Measurements from ENCODE around the gene COA8. TPM values are rescaled to one million over a fixed set of nuclear protein-coding genes. Genes with fewer than 3 reads are reported as not detected.
A peak's percentile ranks its signal among the peaks of the same experiment; 100 is the strongest.

Gene COA8
- total RNA-seq, 1 donor from 2014 or later: 45.1 TPM

GRCh38 chr14:103624860-103625259, 62.1 kb downstream of the COA8 start:
- Mint-ChIP-seq H3K27me3 (peaks cover 6% of the 10 kb centered on the region), H3K9me3 (ENCODE audit: low read depth) (no peaks in the 10 kb centered on the region), H3K4me1 (ENCODE audit: low read depth) (peaks cover 2% of the 10 kb centered on the region), H3K27ac (no peak overlapping the region), H3K4me3 (ENCODE audit: low read depth) (no peak overlapping the region), H3K36me3 (ENCODE audit: insufficient read depth) (no peaks in the 10 kb centered on the region)
- no peak for TF ChIP-seq CTCF (IDR thresholded peaks at IDR 0.05; ENCODE audit: unreplicated experiment)
- no peak for DNase-seq (ENCODE audit: low spot score, unreplicated experiment)

- no peak for TF ChIP-seq CTCF (IDR thresholded peaks at IDR 0.05; ENCODE audit: unreplicated experiment)
- H3K27me3 Mint-ChIP-seq: peaks cover 6% of the 10 kb centered on the region
- no peak overlapping the region for H3K27ac Mint-ChIP-seq
- no peak overlapping the region for H3K4me3 Mint-ChIP-seq (ENCODE audit: low read depth)
- no peaks in the 10 kb centered on the region for H3K9me3 Mint-ChIP-seq (ENCODE audit: low read depth)
- peaks cover 5% of the 10 kb centered on the region for H3K4me1 Mint-ChIP-seq (ENCODE audit: low read depth)
- no peak for DNase-seq (ENCODE audit: low spot score, unreplicated experiment)
- H3K36me3 Mint-ChIP-seq (ENCODE audit: insufficient read depth): no peaks in the 10 kb centered on the region
Observed at GRCh38 chr14:103625356-103626095, 62.8 kb downstream of the COA8 start.

GRCh38 chr14:103626146-103626850, 63.5 kb downstream of the COA8 start:
- Mint-ChIP-seq H3K4me3 (ENCODE audit: low read depth) (peak overlapping the region; percentile 24), H3K4me1 (ENCODE audit: low read depth) (peaks cover 8% of the 10 kb centered on the region), H3K27me3 (peaks cover 6% of the 10 kb centered on the region), H3K9me3 (ENCODE audit: low read depth) (no peaks in the 10 kb centered on the region), H3K27ac (no peak overlapping the region), H3K36me3 (ENCODE audit: insufficient read depth) (no peaks in the 10 kb centered on the region)
- no peak for DNase-seq (ENCODE audit: low spot score, unreplicated experiment)
- TF ChIP-seq CTCF (IDR thresholded peaks at IDR 0.05; ENCODE audit: unreplicated experiment): no peak

- no peak for DNase-seq (ENCODE audit: low spot score, unreplicated experiment)
- peak overlapping the region; percentile 98 for H3K27ac Mint-ChIP-seq
- no peaks in the 10 kb centered on the region for H3K9me3 Mint-ChIP-seq (ENCODE audit: low read depth)
Observed at GRCh38 chr14:103627073-103628025, 64.6 kb downstream of the COA8 start.

More at GRCh38 chr14:103627073-103628025, 64.6 kb downstream of the COA8 start:
- Mint-ChIP-seq H3K36me3 (ENCODE audit: insufficient read depth) (no peaks in the 10 kb centered on the region), H3K4me1 (ENCODE audit: low read depth) (peaks cover 8% of the 10 kb centered on the region), H3K27me3 (peaks cover 6% of the 10 kb centered on the region), H3K4me3 (ENCODE audit: low read depth) (peak overlapping the region; percentile 77)
- TF ChIP-seq CTCF (IDR thresholded peaks at IDR 0.05; ENCODE audit: unreplicated experiment): no peak
